GM18517 (cell line): ENCODE measurements around the gene PPP2R1B.

Experiments
- ATAC-seq: cut with Tn5 transposase; IDR thresholded peaks from one replicate; pipeline ENCODE4 v1.9.1; 2021; ENCODE audit warnings: mild to moderate bottlenecking, moderate library complexity; ENCODE audit not compliant: unreplicated experiment

Gene PPP2R1B

DNA sequence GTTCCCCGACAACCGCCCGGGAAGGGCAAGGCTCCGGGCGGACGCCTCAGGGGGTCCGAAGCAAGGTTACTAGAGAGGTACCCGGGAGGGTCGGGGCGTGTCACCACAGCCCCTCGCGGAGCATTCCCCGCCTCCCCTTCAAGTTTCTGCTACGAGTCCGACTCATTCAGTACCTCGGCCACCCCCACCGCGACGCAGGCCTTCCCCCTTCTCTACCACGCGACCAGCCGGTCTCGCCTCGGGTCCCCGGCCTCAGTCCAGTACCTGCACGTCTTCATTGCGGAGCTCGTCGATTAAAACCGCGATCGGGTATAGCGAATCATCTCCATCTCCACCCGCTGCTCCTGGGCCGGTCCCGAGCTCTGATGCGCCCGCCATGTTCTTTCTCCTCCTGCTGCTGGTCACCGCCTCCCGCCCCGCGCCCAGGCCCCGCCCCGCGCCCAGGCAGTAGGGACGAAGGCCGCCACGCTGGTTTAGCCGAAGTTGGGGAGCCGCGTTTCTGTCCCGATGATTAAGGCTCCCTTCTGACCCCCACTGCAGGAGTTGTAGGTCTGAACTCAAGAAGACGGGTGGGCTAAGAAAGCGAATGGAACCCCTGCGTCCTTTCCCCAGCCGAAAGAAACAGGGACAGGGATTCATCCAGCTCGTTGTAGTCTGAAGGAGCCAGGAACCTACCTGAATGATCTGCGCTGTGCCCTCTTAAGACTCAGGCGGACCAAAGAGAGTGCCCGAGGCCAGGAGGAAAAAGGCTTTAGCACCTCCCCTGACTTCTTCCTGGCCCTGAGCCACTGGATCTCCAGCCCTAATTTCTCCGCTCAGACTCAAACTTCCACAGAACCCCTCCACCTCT lies at the start of gene PPP2R1B:
Gene PPP2R1B, minus strand, starts transcription at position 406 of the 850 bp plus-strand sequence. Its CDS starts 28 bp downstream, at position 378.
- peak; percentile 68 for ATAC-seq

DNA sequence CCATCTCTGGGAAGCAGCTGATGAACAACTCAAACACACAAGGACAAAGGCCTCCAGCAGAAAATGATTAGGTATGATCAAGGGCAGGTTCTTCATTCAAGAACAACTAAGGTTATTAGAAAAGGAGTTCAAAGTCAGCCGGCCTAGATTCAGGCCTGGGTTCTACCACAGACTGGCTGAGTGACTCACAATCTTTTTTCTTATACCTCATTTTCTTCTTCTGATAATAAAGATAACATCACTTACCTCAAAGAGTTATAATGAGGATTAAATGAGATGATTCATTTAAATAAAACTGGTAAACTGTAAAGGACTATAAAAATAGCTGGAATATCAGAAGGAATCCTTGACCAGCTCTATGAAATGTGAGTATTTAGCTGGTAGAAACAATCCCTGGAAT lies 49.3 kb upstream of the PPP2R1B start:
- no peak for ATAC-seq

DNA sequence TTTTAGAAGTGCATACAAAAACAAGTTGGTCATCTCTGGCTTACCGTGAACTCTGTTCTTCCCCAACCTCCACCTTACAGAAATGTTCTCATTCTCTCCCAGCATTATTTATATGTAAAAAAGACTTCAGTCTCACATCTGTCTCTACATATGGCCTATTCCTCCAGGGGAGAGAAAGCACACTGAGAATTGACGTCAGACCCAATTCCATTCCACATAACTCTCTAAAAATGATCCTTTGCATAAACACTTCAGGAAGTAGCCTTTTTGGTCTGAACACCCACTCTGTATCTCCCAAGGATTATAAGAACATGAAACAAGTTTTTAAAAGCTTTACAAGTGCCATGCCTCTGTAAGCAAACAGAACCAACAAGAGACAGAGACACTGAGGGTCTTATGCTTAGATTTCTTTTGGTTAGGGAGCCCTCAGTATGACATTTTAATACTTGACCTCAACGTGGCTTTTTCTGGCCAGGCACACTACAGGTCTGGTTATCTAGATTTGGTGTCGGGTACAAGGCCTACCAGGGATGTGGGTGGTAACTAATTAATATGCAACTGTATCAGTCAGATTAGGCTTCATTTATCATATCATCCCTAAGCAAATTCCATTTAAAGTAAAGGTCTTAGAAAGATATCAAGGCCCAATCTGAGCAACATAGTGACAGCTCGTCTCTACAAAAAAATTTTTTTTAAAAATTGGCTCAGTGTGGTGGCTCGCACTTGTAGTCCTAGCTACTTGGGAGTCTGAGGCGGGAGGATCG lies 48.5 kb upstream of the PPP2R1B start:
- ATAC-seq = no peak

DNA sequence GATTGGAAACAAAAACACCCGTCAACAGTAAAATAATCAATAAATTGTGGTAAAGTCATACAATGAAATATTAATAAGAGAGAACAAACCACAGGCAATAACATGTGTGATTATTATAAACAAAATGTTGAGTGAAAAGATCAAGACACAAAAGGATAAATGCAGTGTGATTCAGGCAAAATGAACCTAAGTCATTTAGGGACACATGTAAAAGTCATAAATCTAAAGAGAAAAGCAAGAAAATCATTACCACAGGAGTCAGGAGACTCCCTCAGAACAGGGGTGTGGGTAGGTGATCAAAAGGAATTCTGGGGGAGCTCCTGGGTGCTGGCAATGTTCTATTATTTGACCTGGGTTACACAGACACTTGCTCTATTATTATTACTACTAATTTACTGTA lies 47.9 kb upstream of the PPP2R1B start:
- no peak for ATAC-seq

DNA sequence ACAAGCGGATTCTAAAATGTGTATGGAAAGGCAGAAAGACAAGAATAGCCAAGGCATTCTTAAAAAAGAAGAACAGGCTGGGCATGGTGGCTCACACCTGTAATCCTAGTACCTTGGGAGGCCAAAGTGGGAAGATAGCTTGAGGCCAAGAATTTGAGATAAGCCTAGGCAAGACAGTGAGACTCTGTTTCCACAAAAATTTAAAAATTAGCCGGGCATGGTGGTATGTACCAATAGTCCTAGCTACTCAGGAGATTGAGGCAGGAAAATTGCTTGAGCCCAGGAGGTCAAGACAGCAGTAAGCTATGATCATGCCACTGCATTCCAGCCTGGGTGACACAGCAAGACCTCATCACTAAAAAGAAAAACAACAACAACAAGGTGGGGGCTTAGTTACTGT lies 46.0 kb upstream of the PPP2R1B start:
- no peak for ATAC-seq

DNA sequence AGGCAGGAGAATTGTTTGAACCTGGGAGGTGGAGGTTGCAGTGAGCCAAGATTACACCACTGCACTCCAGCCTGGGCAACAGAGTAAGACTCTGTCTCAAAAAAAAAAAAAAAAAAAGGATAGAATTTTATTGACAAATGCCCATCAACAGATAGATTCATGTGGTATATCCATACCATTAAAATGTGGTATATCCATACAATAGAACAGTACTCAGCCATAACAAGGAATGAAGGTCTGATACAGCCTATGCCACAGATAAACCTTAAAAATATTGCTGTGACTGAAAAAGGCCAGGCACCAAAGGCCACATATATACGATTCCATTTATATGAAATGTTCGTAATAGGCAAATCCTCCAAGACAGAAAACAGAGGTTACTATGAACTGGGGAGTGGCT lies 45.3 kb upstream of the PPP2R1B start:
- no peak for ATAC-seq

DNA sequence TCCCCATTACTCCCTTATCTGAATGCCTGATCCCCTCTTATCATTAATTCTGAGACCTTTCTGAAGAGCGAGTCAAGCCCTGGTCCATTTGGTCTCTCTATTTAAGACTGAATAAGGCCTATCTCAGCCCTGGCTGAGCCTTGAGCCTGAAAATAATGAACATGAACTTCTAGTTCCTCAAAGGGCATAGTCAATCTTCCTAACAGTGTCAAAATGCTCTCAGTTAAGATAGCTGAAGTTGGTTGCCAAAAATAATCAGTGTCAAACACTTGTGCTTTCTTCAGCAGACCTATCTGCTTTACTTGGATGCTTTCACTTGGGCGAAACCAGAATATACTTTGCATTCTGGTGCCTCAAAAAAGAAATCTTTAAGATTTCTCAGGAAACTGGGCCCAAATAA lies 42.6 kb upstream of the PPP2R1B start:
- ATAC-seq = no peak

DNA sequence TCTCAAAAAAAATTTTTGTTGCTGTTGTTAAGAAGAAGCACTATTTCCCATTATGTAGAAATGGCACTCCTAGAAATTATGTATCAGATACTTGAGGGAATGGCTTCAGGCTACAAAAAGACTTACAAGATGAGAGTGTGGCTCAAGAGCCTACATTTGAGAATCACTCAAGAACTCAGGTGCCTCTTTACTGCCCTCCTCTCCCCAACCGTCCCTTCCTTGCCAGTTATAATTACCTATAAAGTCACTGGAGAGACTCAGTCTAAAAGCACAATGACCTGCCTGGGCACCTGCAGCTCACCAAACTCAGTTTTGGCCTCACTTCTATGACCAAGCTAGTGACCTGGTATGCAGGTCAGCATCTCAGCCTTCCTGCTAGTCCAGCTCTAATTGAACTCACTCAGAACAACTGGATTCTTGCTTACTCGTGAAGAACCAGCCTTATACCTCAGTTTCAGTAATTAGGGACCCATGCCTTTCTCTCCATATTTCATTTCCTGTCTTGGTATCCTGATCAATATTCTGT lies 41.9 kb upstream of the PPP2R1B start:
- ATAC-seq = no peak

DNA sequence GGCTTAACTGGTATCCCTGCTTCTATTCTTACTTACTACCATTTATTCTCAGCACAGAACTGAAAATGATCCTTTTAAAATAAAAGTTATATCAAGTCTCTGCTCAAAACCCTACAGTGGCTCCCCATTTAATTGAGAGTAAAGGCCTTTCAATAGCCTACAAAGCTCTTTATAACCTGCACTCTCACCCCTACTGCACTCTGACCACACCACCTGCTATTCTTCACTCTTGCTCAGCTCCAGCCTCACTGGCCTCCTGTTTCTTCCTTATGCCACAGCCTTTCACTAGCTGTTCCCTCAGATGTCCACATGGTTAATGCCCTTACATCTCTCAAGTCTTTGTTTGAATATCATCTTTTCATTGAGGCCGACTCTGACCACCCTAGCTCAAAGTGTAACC lies 40.9 kb upstream of the PPP2R1B start:
- ATAC-seq = no peak

DNA sequence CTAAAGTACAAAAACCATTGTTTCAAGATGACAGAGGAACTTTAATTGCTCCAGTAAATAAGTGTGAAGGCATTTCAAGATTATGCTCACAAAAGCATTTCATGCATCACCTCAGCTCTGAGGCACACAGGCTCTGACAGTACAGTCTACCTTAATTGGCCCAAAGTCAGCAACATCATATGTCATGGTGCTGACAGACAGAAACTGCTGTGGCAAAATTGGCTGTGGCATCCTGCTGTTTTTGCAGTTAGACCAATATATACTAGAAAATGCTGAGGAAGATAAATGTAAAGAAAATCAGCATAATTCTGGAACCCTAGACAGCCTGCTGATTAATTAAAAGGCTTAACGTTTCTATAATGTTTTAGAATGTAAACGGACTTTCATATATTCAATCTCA lies 34.9 kb upstream of the PPP2R1B start:
- no peak for ATAC-seq

DNA sequence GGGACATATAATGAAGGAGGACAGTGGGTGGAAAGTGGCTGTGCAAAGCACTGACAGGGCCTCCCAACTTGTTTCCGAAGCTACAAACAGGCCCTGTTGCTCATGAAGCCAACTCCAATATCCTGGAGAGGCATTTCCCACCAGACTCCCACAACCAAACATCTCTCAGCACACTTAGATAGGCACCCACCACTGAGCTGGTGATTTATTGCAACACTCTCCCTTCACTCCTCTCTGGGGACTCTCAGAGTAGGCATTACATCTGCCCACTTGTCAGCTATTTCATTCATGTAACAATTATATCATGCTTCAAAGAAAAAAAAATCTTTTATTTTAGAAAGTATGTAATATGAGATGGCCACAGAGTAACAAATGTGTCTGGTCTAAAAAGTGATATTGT lies 32.1 kb upstream of the PPP2R1B start:
- no peak for ATAC-seq

DNA sequence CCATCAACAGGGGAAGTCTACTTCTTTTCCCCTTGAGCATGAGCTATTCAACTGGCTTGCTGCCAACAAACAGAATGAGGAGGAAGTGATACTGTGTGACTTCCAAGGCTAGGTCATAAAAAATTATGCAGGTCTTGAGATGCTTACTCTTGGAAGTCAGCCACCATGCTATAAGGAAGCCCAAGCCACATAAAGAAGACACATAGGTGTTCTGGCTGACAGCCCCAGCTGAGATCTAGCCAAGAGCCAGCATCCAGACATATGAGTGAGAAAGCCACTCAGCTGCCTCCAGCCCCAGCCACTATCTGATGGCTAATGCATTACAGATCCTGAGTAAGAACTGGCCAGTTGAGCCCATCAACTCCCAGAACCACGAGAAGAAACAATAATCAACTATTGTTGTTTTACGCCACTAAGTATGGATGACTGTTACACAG lies 31.0 kb upstream of the PPP2R1B start:
- no peak for ATAC-seq

DNA sequence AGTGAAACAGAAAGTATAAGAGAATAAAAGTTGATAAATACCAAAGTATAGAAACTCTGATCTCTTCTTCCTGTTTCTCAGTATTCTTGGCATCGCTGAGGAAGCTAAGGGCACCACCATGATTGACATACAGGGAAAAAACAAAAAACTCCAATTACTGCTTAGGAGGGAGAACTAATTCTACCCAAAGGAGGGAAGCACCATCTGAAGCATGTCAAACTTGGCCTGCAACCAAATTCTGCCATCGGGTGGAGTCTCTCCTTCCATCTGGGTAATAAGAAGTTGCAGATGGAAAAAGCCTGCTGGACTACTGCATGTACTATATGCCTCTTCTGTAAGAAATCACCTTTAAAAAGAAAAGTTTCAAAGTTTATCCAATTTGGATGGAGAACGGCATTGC lies 30.5 kb upstream of the PPP2R1B start:
- ATAC-seq = no peak

DNA sequence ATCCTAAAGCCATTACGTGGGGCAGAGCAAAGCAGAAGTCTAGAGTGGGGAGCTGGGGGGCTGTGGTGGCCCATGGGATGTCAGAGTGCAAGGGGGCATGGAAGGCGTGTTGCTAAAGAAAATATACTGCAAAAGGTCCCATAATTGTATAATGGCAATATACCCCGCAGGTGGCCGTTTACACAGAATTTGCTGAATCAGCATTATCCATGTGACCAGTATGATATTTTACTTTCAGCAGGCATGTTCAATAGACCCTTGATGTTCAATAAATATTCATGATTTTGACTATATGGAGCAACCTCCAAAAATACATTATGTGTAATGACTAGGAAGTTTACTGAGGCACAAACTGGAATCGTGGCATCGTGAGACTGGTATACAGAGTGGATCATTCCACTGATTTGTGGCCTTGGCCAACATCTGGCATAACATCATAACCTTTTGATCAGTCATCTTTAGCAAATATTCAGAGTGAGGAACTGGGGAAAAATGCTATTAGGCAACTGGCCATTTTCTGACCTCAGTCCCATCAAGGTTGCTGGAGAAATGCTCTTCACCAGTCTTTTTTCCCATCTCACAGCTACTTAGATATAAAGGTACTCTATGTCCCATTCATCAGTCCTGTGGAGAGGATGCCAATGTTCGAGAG lies 29.3 kb upstream of the PPP2R1B start:
- ATAC-seq = no peak

DNA sequence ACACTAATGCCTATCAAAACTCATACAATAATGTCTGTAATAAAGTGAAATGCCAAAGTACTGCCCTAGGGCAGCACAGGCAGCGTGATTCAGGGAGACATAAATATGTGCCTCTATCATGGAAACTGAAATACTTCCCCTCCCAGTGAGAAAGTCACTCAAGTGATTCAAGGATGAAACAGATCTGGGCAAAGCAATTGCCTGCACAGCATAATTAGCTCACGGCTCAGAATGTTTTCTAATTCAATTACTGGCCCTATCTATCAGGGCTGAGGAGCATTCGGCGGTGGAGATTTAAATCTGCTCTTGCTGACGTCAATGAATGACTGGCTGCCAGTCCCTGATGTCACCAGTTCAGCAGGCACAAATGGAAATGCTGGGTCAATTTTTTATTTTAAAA lies 27.7 kb upstream of the PPP2R1B start:
- no peak for ATAC-seq

DNA sequence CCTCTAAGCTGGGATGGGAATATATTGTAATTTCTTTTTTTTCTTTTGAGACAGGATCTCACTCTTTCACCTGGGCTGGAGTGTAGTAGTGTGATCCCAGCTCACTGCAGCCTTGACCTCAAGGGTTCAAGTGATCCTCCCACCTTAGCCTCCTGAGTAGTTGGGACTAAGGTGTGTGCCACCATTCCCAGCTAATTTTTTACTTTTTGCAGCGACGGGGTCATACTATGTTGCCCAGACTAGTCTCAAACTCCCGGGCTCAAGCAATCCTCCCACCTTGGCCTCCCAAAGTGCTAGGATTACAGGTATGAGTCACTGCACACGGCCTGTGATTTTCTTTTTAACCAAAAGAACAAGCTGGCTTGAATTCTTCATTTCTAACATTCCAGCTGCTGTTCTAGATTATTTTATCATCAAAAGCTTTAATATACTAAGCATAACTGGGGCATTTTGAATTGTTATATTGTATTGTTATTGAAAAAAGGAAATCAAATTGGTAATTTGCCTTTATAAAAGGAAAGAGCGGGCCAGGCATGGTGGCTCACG lies 26.8 kb upstream of the PPP2R1B start:
- ATAC-seq = no peak

DNA sequence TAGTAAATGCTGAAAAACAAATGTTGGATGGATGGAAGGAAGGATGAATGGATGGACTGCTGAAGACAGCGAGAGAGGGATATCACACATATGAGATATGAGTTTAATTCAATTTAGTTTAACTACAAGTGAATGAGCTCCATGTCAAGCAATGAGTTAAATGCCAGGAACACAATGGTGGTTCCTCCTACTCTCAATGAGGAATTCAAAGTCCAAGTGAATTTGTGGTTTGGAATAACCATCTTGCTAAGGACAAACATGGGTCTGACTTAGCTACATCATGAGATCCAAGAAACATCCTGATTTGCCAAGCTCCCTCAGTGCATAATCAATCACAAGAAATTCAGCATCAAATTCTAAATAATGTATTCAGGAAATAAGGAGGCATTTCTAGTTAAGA lies 26.1 kb upstream of the PPP2R1B start:
- ATAC-seq = no peak

DNA sequence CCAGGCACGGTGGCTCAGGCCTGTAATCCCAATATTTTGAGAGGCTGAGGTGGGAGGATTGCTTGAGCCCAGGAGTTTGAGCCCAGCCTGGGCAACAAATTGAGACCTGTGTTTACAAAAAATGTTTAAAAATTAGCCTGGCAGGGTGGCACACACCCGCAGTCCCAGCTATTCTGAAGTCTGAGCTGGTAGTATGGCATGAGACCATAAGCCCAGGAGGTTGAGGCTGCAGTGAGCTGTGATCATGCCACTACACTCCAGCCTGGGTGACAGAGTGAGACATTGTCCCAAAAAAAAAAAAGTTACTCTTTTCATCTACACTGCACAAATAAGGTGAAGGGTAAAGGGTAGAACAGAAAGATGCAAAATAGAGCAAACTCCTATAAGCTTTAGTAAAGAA lies 22.3 kb upstream of the PPP2R1B start:
- ATAC-seq = no peak

DNA sequence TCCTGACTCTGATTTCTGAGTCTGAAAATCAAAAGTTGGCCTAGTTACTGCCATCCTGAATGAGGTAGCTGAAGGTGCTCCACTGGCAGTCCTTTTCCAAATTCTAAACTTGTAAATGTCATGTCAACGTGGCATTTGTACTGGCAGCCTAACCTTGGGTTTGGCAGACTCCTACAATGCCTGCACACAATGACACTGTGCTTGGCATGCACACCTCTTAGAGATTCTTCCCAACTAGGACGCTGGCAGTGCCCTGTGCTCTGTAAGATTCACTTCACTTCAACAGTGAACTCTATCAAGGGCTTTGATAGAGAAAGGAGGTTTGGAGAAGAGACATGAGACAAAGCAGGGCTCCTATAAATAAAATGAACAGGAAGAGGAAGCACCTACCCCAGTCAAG lies 21.9 kb upstream of the PPP2R1B start:
- ATAC-seq = no peak

DNA sequence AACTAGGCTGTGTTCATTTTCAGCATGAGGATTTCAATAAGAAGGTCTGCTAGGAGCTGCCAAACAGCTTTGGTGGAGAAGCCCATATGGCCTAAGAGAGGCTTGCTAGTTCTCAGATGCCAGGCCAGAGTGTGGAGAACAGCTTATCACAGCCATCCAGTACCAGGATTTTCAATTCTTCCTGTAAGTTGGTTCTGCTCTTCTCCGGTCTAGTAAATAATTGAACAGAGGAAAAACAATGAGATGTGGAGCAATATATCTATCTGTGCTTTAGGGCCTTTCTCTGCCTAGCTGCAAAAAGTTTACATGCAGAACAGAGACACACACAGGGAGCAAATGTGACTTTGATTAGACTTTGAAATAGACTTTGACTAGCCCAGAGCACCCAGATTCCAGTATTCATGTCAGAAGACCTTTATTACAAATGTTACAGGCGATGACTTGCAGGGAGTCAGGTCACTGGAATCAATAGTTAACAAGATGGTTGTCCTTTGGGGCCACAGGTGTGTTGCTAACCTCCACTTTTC lies 19.8 kb upstream of the PPP2R1B start:
- ATAC-seq = no peak

DNA sequence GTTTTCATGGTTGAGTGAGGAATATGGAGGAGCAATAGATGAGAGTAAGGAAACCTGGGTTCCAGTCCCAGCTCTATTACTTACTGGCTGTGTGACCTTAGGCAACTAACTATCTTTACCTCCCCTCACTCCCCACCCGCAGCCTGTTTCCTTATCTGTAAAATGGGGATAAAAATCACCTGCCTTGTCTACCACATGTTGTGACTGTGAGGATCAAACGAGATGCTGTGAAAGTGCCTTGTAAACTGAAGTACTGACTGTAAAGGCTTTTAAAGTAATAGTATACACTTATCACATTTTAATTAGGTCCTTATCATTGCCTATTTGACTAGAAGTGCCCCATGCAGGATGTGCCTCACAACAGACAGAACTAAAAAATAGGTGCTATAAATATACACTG lies 18.9 kb upstream of the PPP2R1B start:
- ATAC-seq = no peak
